GM04503 (cell line): Measurements from ENCODE around the gene RAD21L1.

Source experiments
- DNase-seq: peaks from one replicate; pipeline ENCODE4 v3.0.0-alpha.2; 2012; ENCODE audit warnings: low read depth

The RAD21L1 gene

GRCh38 chr20:1225783-1226654, at the start of gene RAD21L1:
TSS of gene RAD21L1 (plus strand) at chr20:1226044. CDS start at chr20:1228454, 2,410 bp downstream.
- no peak for DNase-seq

GRCh38 chr20:1177680-1178079, 48.2 kb upstream of the RAD21L1 start:
- no peak for DNase-seq

- DNase-seq = no peak
Measured at GRCh38 chr20:1178103-1178502, 47.7 kb upstream of the RAD21L1 start.

GRCh38 chr20:1178623-1179022, 47.2 kb upstream of the RAD21L1 start:
- DNase-seq = no peak

GRCh38 chr20:1180949-1181348, 44.9 kb upstream of the RAD21L1 start:
- DNase-seq = no peak

GRCh38 chr20:1182106-1182505, 43.7 kb upstream of the RAD21L1 start:
- no peak for DNase-seq

GRCh38 chr20:1183153-1183552, 42.7 kb upstream of the RAD21L1 start:
- DNase-seq = no peak

GRCh38 chr20:1184260-1184637, 41.6 kb upstream of the RAD21L1 start:
- no peak for DNase-seq

GRCh38 chr20:1184638-1185315, 41.1 kb upstream of the RAD21L1 start, which contains the start of gene TMEM74B:
TSS of gene TMEM74B (minus strand) at chr20:1184981. CDS start at chr20:1183801, 1,180 bp downstream.
- no peak for DNase-seq

GRCh38 chr20:1185316-1185741, 40.5 kb upstream of the RAD21L1 start:
- no peak for DNase-seq

- DNase-seq = no peak
Measured at GRCh38 chr20:1185790-1186334, 40.0 kb upstream of the RAD21L1 start.

GRCh38 chr20:1186367-1186991, 39.4 kb upstream of the RAD21L1 start:
- DNase-seq = no peak

- DNase-seq = no peak
Measured at GRCh38 chr20:1187605-1188171, 38.2 kb upstream of the RAD21L1 start.

- DNase-seq = no peak
Measured at GRCh38 chr20:1188347-1188746, 37.5 kb upstream of the RAD21L1 start.

- no peak for DNase-seq
Measured at GRCh38 chr20:1189827-1190226, 36.0 kb upstream of the RAD21L1 start.

GRCh38 chr20:1190847-1191246, 35.0 kb upstream of the RAD21L1 start:
- no peak for DNase-seq

- DNase-seq = no peak
Measured at GRCh38 chr20:1191299-1191698, 34.5 kb upstream of the RAD21L1 start.

GRCh38 chr20:1195226-1195625, 30.6 kb upstream of the RAD21L1 start:
- DNase-seq = no peak

- DNase-seq = no peak
Measured at GRCh38 chr20:1196634-1197033, 29.2 kb upstream of the RAD21L1 start.

GRCh38 chr20:1197801-1198200, 28.0 kb upstream of the RAD21L1 start:
- no peak for DNase-seq

GRCh38 chr20:1198751-1199150, 27.1 kb upstream of the RAD21L1 start:
- no peak for DNase-seq

GRCh38 chr20:1199212-1199873, 26.5 kb upstream of the RAD21L1 start:
- DNase-seq = no peak
